Ectodermal cell (in vitro differentiated cells): ENCODE data around the gene C10orf88.
"Not testable (repeated sequence)": the region's sequence is repeated elsewhere in the genome, so short reads cannot be mapped to it uniquely, and the experiment has no call there.

ENCODE experiments used
- H3K27ac ChIP-seq: 2 replicates; pipeline ENCODE4 v1.7.0; 2013; ENCODE audit warnings: mild to moderate bottlenecking, low read depth, low read length; ENCODE audit not compliant: insufficient read depth, poor library complexity, severe bottlenecking
- H3K27me3 ChIP-seq: 2 replicates; pipeline ENCODE4 v1.7.0; 2013; ENCODE audit warnings: mild to moderate bottlenecking, low read length; ENCODE audit not compliant: insufficient read depth, control insufficient read depth, poor library complexity, severe bottlenecking
- H3K36me3 ChIP-seq: one replicate; pipeline ENCODE4 v1.7.0; 2013; ENCODE audit warnings: low read length; ENCODE audit not compliant: control insufficient read depth, insufficient read depth
- H3K4me1 ChIP-seq: one replicate; pipeline ENCODE4 v1.7.0; 2013; ENCODE audit warnings: low read length; ENCODE audit not compliant: control insufficient read depth, insufficient read depth
- H3K4me3 ChIP-seq: 2 replicates; pipeline ENCODE4 v1.7.0; 2013; ENCODE audit warnings: low read depth, low read length, control low read depth; ENCODE audit not compliant: insufficient read depth
- H3K9me3 ChIP-seq: 2 replicates; pipeline ENCODE4 v1.7.0; 2013; ENCODE audit warnings: mild to moderate bottlenecking, low read length, moderate library complexity; ENCODE audit not compliant: control insufficient read depth
- WGBS, 2 experiments: methylation state at CpG; one replicate each; pipeline ENCODE4 v1.1.7; 2013; ENCODE audit warnings: missing lambda C conversion rate in 2 of 2; 5-methylcytosine and 5-hydroxymethylcytosine counted together

C10orf88 gene

GRCh38 chr10:122915700-122916099 lies 38.3 kb downstream of the C10orf88 start:
- no peaks in the 10 kb centered on the region for H3K9me3 ChIP-seq
- H3K27ac ChIP-seq, result no peak overlapping the region
- H3K4me1 ChIP-seq, result no peaks in the 10 kb centered on the region
- H3K27me3 ChIP-seq, result no peaks in the 10 kb centered on the region
- H3K36me3 ChIP-seq, result no peaks in the 10 kb centered on the region
- no peak overlapping the region for H3K4me3 ChIP-seq
- WGBS, 2 experiments, result 81 to 85% methylated on average over 2 of the region's 2 CpGs

DNA sequence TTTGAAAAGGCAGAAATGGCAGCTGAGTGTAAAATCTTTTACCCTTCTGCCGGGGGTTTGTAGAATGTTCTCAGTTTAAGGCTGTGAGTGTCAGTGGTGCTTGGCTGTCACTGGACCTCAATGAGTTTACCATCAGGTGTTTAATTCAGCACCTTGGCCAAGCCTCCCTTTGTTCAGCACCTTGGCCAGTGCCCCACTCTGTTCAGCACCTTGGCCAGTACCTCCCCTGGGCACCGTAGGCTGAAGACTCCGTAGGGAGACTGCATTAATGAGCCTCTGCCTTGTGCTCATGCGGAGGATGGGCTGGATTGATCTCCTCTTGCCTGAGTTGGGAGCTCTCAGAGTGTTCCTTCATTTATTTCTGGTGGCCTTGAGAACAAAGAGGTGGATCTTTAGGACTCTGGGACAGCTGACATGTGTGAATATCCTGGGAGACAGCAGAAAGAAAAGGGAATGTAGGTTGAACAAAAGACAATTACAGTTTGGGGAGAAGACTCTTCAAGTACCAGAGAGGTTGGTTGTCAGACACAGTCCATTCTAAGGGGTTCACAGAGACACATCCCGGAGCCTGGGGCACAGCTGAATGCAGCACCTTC lies 42.0 kb downstream of the C10orf88 start:
- no peaks in the 10 kb centered on the region for H3K36me3 ChIP-seq
- H3K4me1 ChIP-seq, result no peaks in the 10 kb centered on the region
- no peaks in the 10 kb centered on the region for H3K9me3 ChIP-seq
- no peaks in the 10 kb centered on the region for H3K27me3 ChIP-seq
- H3K27ac ChIP-seq, result no peak overlapping the region
- WGBS, 2 experiments, result 28 to 34% methylated on average over 5 of the region's 5 CpGs
- no peak overlapping the region for H3K4me3 ChIP-seq

DNA sequence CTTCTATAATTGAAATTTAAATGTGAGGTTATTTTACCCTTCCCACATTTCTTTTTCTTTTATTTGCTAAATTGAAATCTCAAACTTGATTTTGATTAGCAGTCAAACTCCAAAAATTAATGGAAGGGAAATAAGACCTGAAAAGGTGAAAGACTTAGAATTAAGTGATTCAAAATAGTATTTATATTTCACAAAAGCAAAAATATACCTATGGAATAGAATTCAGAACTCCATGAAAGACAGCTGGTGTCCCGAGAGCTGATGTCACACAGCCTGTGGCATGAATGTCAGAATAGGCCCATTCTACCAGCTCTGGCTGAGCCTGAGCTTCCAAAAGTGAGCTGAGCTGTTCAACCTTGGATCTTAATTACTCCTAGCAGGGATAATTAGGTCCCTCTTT lies 43.7 kb downstream of the C10orf88 start, which contains the start of gene FAM24A:
TSS of gene FAM24A (plus strand) at position 301 of the 400 bp plus-strand sequence. CDS start 1,025 bp downstream, outside the sequence.
- Histone ChIP-seq H3K4me3 (no peak within 1 kb of the TSS), H3K27ac (no peak within 1 kb of the TSS), H3K9me3 (no peaks in the 10 kb centered on the region), H3K27me3 (no peaks in the 10 kb centered on the region), H3K36me3 (no peaks in the 10 kb centered on the region), H3K4me1 (no peaks in the 10 kb centered on the region)
- 84 to 90% methylated on average over 1 of the region's 1 CpG for WGBS, 2 experiments

- H3K4me3 ChIP-seq, H3K27me3 ChIP-seq, H3K9me3 ChIP-seq, H3K4me1 ChIP-seq, H3K27ac ChIP-seq, H3K36me3 ChIP-seq: not testable (repeated sequence)
- 87 to 88% methylated on average over 4 of the region's 4 CpGs for WGBS, 2 experiments
Measured at GRCh38 chr10:122903861-122904260, 50.2 kb downstream of the C10orf88 start.

- H3K9me3 ChIP-seq, result no peaks in the 10 kb centered on the region
- H3K4me3 ChIP-seq, result no peak overlapping the region
- H3K27ac ChIP-seq, result no peak overlapping the region
- no peaks in the 10 kb centered on the region for H3K36me3 ChIP-seq
- no peaks in the 10 kb centered on the region for H3K4me1 ChIP-seq
- no peaks in the 10 kb centered on the region for H3K27me3 ChIP-seq
- 90 to 96% methylated on average over 5 of the region's 5 CpGs for WGBS, 2 experiments
Measured at GRCh38 chr10:122894261-122894944, 59.6 kb downstream of the C10orf88 start.

DNA sequence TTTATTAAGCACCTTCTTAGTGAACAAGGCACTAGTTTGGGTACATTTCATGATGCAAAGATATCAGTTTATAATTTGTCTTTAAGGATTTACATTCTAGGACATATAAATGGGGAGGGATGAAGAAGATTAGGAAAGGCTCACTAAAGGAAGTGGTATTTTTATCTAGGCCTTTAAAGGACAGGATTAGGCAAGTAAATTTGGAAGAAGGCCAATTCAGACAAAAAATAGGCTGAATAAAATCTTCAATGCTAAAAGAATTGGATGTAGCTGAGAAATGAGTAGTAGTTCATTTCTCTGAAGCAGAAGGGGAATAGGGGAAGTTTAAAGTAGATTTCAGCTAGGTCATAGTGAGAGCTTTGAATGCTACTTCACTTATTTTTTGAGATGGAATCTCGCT lies 69.9 kb downstream of the C10orf88 start:
- Histone ChIP-seq H3K27ac (no peak overlapping the region), H3K36me3 (no peaks in the 10 kb centered on the region), H3K4me3 (no peak overlapping the region), H3K9me3 (no peaks in the 10 kb centered on the region), H3K27me3 (no peaks in the 10 kb centered on the region), H3K4me1 (no peaks in the 10 kb centered on the region)
- 94 to 95% methylated on average over 1 of the region's 1 CpG for WGBS, 2 experiments

GRCh38 chr10:122882766-122883165 lies 71.3 kb downstream of the C10orf88 start:
- no peak overlapping the region for H3K4me3 ChIP-seq
- H3K4me1 ChIP-seq, result peaks cover 2% of the 10 kb centered on the region
- H3K36me3 ChIP-seq, result no peaks in the 10 kb centered on the region
- H3K9me3 ChIP-seq, result no peaks in the 10 kb centered on the region
- no peaks in the 10 kb centered on the region for H3K27me3 ChIP-seq
- H3K27ac ChIP-seq, result no peak overlapping the region
